ENCODE measurements around the gene ROS1.
"Not testable (repeated sequence)": the region's sequence is repeated elsewhere in the genome, so short reads cannot be mapped to it uniquely, and the experiment has no call there.

ROS1 gene

GRCh38 chr6:117375446-117375845 is 50.3 kb downstream of the ROS1 start:
- DNase-seq: no peak

- DNase-seq: no peak
These were observed 52.4 kb downstream of the ROS1 start for GRCh38 chr6:117373211-117373813.

DNA sequence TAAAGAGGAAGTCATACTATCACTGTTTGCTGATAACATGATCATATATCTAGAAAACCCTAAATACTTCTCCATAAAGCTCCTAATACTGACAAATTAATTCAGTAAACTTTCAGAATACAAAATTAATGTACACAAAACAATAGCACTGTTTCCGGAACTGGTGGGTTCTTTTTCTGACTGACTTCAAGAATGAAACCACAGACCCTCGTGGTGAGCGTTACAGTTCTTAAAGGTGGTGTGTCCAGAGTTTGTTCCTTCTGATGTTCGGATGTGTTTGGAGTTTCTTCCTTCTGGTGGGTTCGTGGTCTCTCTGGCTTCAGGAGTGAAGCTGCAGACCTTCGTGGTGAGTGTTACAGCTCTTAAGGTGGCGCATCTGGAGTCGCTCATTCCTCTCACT is 53.5 kb downstream of the ROS1 start:
- not testable (repeated sequence) for DNase-seq

DNA sequence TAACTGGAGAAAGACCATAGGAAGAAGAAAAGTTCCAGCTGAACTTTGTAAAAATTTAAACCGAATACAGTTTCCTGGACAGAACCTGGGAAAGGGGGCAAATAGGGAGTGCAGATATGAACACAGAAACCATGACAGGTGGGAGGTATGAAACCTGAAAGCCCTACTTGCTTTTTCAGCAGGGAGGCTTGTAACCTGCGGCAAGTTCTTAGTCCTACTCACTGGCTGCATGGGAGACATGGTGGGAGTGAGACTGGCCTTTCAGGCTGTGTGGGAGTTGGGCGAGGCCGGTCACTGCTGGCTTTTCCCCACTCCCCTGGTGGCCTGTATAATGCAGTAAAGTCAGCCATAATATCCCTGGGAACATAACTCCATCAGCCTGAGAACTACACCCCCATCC is 54.2 kb downstream of the ROS1 start:
- DNase-seq: no peak

DNA sequence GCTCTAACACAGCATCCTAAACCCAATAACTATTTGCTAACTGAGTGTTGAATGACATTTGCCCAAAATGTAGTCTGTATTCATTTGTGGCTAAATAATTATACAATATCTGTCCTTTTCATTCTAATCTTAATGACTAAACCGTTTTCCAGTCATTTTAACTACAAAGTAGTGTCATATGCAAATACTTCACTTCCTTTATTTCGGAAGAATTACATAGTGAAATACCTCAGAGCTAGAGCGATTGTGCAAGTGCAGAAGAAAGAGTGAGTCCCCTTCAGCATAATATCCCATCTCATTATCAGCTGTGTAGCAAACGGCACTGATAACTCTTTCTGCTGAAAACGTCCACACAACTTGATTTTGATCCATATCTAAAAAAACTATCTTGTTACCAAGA is 66.2 kb downstream of the ROS1 start:
- DNase-seq: no peak

GRCh38 chr6:117354671-117355070 is 71.1 kb downstream of the ROS1 start:
- no peak for DNase-seq

DNA sequence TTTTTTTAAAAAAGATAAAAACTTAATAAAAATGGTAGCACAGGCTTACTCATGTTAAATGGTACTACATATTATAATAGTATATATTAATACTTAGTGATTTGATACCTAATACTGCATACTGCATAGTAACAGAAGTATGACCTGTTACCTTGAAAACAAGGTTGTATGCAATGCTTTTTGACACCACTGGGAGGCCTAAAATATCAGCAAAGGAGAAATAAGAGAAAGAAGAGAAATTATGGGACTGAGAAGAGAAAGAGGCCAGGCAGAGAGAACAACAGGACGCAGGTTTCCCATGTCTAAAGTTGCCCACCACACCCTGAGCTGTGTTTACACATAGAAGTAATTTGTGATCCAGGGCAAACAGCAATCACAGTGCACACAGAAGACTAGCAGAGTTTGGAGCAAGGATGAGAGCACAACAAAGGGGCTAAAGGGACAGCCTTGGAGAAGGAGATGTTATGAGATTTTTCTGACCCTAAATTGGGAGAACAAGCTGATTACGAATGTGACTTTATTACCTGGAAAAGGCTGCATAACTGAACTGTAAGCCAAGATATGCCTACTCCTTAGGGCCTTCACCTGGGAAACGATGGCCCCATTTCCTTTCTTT is 73.2 kb downstream of the ROS1 start:
- DNase-seq: peak; percentile 34

GRCh38 chr6:117351521-117351920 is 74.2 kb downstream of the ROS1 start:
- no peak for DNase-seq

- peak; percentile 12 for DNase-seq
These were observed 79.4 kb downstream of the ROS1 start for GRCh38 chr6:117346142-117346930.

- no peak for DNase-seq
These were observed 80.5 kb downstream of the ROS1 start for GRCh38 chr6:117345292-117345610.

- DNase-seq: no peak
These were observed 81.1 kb downstream of the ROS1 start for GRCh38 chr6:117344444-117345291.

GRCh38 chr6:117338567-117338966 is 87.2 kb downstream of the ROS1 start:
- DNase-seq: no peak

GRCh38 chr6:117329926-117330325 is 95.8 kb downstream of the ROS1 start:
- DNase-seq: no peak

DNA sequence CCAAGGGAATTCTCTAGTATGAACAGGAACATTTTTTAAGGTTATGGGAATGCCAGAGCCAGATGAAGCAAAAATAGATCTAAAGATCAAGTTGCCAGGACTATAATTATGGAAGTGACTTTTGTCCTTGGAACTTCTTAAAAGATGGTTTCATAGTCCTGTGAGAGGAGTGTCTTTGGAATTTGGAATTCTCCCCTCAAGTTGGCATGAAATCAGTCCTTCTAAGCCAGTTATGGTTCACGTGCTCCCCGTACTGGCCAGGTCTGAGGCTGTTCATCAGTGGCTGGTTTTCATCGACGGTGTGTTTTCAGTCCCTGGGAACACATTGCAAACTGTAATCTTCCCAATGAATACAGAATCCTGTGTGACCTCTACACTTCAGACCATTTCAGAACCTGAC is 97.2 kb downstream of the ROS1 start:
- DNase-seq: no peak

DNA sequence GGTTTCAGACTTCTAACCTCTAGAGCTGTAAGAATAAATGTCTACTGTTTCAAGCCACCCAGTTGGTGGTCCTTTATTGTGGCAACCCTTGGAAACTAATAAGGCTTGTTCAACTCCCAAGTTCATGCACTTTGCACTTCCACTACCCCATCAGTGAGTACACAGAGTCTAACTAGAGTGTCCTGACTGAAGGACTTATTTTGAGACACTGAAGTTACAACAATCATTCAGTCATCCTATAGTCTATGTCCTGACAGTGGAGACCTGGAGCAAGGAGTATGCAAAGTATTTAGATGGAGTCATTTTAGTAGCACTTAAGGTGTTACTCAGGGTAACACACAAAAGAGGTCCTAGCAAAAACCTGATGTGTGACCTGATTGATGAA is 97.7 kb downstream of the ROS1 start:
- DNase-seq: no peak

- no peak for DNase-seq
These were observed 98.4 kb downstream of the ROS1 start for GRCh38 chr6:117327149-117328004.

GRCh38 chr6:117326396-117326795 is 99.3 kb downstream of the ROS1 start:
- DNase-seq: no peak

DNA sequence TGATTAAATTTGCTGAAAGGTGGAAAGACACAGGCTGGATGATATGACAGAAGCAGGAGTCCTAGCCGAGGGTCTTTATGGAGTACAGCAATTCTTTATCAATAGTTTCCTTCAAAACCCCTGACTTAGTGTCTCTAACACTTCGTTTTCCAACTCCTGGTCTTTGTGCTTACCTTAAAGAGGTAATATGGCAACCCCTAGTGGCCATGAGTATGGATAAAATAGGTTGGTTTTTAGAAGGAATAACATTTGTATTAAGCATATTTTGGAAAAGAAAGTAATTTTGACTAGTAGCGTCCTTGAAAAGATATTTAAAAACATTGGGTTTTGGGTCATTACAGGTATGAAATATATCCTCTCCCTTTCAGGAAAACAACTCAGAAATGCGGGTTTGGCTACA is 108.5 kb downstream of the ROS1 start:
- DNase-seq: no peak

- DNase-seq: no peak
These were observed 114.0 kb downstream of the ROS1 start for GRCh38 chr6:117311726-117312125.

DNA sequence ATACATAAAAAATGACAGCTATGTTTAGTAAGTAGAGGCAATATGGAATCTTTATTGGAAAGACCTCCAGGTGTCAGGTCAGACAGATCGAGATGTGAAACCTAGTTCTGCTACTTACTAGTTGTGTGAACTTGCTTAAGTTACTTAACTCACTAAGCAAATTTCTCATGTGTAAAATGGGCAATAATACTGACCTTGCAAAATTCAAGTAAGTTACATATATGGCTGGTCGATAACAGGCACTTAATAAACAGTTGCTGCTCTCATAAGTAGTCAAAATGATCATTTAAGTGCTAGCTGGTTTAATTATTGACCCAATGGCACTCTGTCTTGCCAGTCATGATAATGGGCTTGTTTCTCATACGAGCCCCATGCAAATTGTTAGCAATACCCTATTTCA is 114.4 kb downstream of the ROS1 start:
- no peak for DNase-seq

GRCh38 chr6:117309611-117310010 is 116.1 kb downstream of the ROS1 start:
- DNase-seq: no peak

DNA sequence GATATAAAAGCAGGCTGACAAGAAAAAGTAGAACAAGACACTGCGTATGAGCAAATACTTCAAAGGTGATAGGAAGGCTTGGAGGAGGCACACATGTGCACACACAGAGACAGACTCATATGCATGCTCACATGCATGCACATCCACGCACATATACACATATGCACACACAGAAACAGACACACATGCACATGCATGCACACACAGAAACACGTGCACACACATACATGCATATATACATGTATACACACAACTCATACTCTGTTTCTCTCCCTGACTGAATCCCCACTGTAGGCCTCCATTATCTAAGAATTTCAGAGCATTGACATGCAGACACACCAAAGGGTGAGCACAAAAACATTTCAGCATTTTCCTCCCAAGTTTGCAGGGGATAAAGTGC is 116.7 kb downstream of the ROS1 start:
- no peak for DNase-seq

- no peak for DNase-seq
These were observed 118.1 kb downstream of the ROS1 start for GRCh38 chr6:117307655-117308054.

Data from NCI-H146 (cell line).